RWPE1 (cell line): Measurements from ENCODE around the gene ITGA6.

Experiments
- CTCF ChIA-PET: fragments of 350-600 bp; sonication (Branson Sonifier 250); formaldehyde crosslinking; extraction: SDS; loops from one replicate; lab custom pipeline; 2021; lab: Yijun Ruan, JAX
- POLR2A ChIA-PET: fragments of 400-600 bp; formaldehyde crosslinking; extraction: SDS; loops from one replicate; lab custom pipeline; 2020; ENCODE audit warnings: antibody characterized with exemption; ENCODE audit not compliant: low non-redundant PET; lab: Yijun Ruan, JAX
- DNase-seq: peaks from one replicate; pipeline ENCODE4 v3.0.0; 2012; ENCODE audit warnings: low spot score
- H3K27ac ChIP-seq: fragments of 450-650 bp; 2 replicates; pipeline ENCODE4 v1.5.1; 2017
- TF ChIP-seq, protein P1 (sequence below): fragments of 450-650 bp; conservative IDR thresholded peaks from 2 replicates; pipeline ENCODE4 v1.5.1; 2017; ENCODE audit warnings: low read depth, mild to moderate bottlenecking

The ITGA6 gene

DNA sequence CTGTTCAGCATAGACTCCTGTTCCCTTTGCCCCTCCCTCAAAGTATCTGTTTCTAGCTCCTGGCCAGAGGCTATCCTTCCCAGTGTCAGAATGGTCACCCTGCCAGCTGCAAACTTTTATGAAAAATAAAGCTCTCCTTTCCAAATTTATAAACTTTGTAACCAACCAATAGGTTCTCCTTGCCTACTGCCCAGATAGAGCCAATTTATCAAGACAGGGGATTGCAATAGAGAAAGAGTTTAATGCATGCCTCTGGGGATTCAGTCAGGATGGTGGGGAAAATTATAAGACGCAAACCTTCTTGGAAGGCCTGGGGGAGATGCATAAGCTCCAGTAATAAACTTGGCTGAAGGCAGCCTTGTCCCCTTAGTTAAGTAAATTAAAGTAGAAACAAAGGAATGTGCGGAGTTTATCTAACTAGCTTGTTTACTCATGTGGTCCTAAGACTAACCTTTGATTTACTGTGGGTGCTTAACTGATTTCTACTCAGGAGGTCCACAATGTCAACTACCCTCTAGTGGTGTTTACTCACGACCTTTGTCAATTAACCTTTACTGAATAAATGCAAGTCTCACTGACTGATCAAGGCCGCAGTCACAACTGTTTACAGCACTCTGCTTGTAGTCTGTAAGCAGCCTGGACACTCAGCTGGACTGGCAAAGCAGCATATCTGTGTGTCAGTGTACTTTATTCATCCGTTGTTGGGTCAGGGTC lies 85.6 kb downstream of the ITGA6 start:
- H3K27ac ChIP-seq, result no peak overlapping the region
- POLR2A ChIA-PET, result no interaction called here
- CTCF ChIA-PET, result interaction anchor here (0.5 to 0.6 kb wide), 2 partner anchors 31 to 189 kb away, joined by 3 read pairs; no protein-coding TSS in a partner anchor
- TF ChIP-seq, protein P1, sequence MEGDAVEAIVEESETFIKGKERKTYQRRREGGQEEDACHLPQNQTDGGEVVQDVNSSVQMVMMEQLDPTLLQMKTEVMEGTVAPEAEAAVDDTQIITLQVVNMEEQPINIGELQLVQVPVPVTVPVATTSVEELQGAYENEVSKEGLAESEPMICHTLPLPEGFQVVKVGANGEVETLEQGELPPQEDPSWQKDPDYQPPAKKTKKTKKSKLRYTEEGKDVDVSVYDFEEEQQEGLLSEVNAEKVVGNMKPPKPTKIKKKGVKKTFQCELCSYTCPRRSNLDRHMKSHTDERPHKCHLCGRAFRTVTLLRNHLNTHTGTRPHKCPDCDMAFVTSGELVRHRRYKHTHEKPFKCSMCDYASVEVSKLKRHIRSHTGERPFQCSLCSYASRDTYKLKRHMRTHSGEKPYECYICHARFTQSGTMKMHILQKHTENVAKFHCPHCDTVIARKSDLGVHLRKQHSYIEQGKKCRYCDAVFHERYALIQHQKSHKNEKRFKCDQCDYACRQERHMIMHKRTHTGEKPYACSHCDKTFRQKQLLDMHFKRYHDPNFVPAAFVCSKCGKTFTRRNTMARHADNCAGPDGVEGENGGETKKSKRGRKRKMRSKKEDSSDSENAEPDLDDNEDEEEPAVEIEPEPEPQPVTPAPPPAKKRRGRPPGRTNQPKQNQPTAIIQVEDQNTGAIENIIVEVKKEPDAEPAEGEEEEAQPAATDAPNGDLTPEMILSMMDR, result no peak
- no peak for DNase-seq

DNA sequence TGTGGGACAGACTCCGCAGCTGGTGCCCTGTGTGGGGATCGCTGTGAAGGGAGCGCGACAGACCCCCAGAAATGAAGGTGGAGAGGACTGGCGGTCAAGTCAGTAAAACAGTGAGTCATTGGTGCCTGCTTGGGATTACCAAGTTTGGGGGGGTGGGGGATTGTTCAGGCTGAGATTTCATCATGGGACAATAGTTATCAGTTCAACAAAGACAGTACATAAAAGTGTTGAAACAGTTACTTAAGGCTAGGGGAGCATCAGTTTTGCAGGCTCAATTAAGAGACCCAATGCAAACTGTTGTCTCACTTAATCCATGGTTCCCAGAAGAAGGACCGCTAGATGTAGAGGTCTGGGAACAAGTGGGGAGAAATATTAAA lies 86.1 kb downstream of the ITGA6 start:
- TF ChIP-seq, protein P1, result no peak
- CTCF ChIA-PET, result interaction anchor here (0.5 to 0.6 kb wide), 2 partner anchors 32 to 188 kb away, joined by 3 read pairs; no protein-coding TSS in a partner anchor
- H3K27ac ChIP-seq, result no peak overlapping the region
- DNase-seq, result no peak
- POLR2A ChIA-PET, result no interaction called here

DNA sequence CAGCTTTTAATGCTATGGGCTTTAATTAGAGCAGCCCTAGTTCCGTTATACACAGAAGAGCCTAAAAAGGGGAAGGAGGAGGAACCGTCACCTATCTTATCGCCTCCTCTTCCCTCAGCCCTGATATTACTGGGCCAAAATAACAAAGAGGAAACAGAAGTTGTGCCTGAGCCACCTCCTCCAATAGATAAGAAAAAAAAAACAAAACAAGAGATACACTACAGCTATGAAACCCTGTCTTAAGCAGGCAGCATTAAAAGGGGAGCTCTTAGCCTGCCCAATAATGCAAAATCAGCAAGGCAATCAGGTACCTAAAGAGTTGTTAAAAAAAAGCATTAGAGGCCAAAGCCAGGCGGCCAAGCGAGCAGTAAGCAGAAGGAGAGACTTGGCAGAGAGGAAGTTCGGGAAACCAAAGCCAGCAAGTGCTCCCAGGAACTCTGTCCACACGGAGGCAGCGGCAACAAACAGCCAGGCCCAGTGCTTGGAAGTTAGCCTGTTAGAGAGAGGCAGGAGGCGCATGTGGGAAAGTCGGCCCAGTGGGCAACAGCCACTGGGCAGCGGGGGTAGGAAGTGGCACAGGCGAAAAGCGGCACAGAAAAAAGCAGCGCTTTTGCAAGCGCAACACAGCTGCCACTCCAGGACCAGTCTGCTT lies 86.7 kb downstream of the ITGA6 start:
- ChIA-PET CTCF (interaction anchor here (0.5 to 0.7 kb wide), 3 partner anchors 32 to 187 kb away, joined by 3 to 7 read pairs (median 3); no protein-coding TSS in a partner anchor), POLR2A (no interaction called here)
- TF ChIP-seq, protein P1, result no peak
- no peak for DNase-seq
- no peak overlapping the region for H3K27ac ChIP-seq

DNA sequence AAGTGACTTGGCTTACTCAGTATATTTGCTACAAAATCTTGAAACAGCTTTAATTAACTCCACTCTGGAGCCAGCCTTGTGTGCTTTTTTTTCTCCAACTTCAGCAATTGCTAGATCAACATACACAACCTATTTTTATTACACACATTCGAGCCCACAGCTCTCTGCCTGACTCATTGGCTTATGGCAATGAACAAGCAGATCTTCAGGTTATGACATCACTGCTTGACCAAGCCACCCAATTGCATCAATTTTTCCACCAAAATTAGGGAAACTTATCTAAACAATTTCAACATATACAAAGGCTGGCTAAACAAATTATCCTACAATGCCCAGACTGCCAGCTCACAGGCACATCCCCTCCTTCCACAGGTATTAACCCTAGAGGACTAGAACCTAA lies 88.9 kb downstream of the ITGA6 start:
- no peak overlapping the region for H3K27ac ChIP-seq
- POLR2A ChIA-PET, result no interaction called here
- no peak for DNase-seq
- TF ChIP-seq, protein P1, result no peak
- CTCF ChIA-PET, result no interaction called here

DNA sequence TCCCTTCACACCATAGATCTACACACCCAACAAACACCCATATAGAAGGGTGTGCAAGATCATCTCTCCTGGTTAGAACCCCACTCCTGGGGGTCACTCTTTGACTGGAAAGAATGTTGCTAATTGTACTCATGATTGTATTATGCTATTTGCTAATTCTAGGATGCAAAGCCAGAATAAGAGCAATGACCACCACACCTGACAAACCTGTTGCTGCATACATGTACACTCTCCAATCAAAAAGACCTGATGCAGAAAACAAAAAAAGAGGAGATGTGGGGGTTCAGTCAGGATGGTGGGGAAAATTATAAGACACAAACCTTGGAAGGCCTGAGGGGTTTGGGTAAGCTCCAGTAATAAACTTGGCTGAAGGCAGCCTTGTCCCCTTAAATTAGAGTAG lies 91.6 kb downstream of the ITGA6 start:
- H3K27ac ChIP-seq, result no peak overlapping the region
- CTCF ChIA-PET, result no interaction called here
- POLR2A ChIA-PET, result no interaction called here
- TF ChIP-seq, protein P1, result no peak
- DNase-seq, result no peak

DNA sequence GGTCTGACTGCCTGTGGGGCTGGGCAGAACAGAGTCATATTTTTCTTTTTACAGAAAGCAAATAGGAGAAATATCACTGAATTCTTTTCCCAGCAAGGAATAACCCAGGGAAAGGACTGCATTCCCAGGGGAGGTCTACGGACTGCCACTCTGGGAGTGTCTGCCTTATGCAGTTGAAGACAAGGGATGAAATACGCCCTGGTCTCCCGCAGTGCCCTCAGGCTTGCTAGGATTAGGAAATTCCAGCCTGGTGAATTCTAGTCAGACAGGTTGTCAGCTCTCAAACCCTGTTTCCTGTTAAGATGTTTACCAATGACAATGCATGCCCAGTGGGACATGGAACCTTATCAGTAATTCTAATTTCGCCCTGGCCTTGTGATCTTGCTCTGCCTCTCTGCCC lies 98.2 kb downstream of the ITGA6 start:
- no peak overlapping the region for H3K27ac ChIP-seq
- ChIA-PET CTCF (no interaction called here), POLR2A (no interaction called here)
- TF ChIP-seq, protein P1, result no peak
- no peak for DNase-seq
